Stimulated activated CD4-positive, alpha-beta T cell treated with anti-CD3 and anti-CD28 coated beads, Interleukin-15, amount 100 ng/mL, for 48 hours (primary cell): ENCODE data around the gene WWC2.
"Not testable (repeated sequence)": the region's sequence is repeated elsewhere in the genome, so short reads cannot be mapped to it uniquely, and the experiment has no call there.

ENCODE experiments used
- DNase-seq, 2 donors: peaks; one replicate each; pipeline ENCODE4 v3.0.0-alpha.2; 2020; ENCODE audit warnings: low read depth in 2 of 2

Gene WWC2

DNA sequence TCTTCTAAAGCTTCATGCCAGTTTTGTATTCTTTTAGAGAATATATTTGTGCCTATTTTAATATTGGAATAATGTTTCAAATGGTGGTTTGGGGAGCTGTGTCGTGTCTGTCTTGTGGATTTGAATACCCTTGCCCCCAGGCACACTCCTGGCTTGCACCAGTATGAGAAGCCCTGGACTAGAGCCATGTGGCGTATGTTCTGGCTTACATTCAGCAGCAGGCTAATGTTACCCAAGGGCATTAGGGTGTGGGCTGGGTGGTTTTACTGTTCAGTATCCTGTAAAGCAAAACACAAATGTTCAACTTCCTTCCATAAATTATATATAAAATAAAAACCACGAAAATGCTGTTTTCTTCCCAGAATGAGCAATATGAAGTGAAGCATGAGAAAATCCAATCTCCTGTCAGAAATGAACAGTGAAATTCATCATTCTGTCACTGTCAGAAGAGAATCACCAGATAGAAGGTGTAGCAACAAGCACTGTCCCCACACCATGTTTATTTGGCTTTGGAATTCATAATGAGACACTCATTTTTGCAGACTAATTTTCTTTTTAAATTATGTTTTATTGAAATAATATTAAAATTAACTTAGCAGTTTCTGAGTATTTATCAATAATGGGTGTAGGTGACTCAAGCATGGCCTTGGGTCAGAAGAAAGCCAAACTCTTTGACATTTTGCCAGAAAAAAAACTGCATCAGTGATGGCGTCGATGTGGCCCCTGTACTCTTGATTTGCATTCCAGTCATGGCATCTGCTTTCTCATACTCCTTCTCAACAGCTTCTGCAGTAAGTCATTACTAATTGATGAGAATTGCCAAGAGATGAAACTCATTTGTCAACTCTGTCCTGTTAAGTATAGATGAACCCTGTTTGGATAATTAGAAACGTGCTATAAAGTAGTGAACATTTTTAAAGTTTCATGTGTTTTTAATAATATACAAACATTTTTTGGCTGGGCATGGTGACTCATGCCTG, 43.8 kb downstream of the WWC2 start:
- DNase-seq, result no peak

DNA sequence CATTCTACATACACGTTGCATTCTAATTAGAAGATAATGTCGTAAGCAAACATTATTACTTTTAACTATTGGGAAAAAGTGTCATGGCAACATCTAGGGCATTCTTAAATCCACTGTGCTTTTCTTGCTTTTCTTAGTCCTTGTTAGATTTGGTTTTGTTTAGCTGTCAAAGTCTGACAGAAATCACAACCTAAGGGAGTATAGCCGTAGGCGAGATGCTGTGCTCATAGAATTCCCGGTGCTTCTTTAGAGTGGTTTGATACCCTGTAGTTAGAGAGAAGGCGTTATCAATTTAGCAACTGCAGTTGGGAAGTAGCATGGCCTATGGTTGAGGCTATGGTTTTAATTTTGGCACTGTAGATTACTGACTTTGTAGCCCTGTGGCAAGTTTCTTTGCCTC, 45.7 kb downstream of the WWC2 start:
- no peak for DNase-seq

- DNase-seq, result no peak
These were observed 46.7 kb downstream of the WWC2 start for GRCh38 chr4:183145773-183146172.

DNA sequence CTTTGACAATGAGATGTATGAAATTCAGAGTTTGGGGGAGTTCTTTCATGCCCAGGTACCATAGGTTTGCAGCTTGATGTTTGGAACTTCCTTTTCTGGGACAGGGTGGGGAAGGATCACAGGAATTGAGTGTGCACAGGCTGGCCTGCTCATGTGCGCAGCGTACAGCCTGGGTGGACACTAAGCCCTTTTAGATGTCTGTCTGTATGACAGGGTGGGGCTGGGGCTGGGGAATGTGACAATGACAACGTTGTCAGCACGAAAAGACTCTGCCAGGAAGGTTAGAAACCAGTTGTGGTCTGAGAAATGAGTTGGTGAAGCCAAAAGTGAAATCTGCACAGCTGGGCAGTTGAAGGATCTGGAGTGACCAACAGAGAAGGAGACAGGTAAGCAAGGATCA, 47.4 kb downstream of the WWC2 start:
- DNase-seq, result no peak

DNA sequence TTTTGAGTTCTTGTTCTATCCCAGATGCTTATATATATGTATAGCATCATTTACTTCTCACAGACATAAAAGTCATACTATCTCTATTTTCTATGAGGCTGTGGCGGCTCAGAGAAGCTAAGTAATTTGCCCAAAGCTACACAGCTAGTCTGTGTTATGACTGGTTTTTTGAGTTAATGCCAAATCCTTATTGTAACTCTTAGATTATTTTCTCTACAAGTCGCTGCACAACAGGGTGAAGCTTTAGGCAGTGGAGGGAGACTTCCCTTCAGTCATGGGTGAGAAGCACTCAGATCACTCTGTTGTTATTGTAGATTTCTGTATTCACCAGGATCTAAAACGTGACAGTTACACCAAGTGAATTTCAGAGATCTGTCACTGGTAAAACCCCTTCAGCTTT, 48.1 kb downstream of the WWC2 start:
- no peak for DNase-seq

- DNase-seq, result no peak
These were observed 48.9 kb downstream of the WWC2 start for GRCh38 chr4:183147983-183148382.

GRCh38 chr4:183149616-183150539, 50.8 kb downstream of the WWC2 start:
- no peak for DNase-seq

- DNase-seq, result not testable (repeated sequence)
These were observed 51.6 kb downstream of the WWC2 start for GRCh38 chr4:183150664-183151063.

DNA sequence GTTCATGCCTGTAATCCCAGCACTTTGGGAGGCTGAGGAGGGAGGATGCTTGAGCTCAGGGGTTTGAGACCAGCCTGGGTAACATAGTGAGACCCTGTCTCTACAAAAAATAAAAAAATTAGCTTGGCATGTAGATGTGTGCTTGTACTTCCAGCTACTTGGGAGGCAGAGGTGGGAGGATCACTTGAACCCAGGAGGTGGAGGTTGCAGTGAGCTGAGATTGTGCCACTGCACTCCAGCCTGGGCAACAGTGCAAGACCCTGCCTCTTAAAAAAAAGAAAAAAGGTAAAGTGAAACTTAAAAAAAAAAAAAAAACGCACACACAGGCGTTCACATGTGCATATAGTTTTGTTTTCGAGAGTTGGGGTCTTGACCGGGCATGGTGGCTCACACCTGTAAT, 53.2 kb downstream of the WWC2 start:
- DNase-seq, result not testable (repeated sequence)

- no peak for DNase-seq
These were observed 54.3 kb downstream of the WWC2 start for GRCh38 chr4:183153190-183153916.

- no peak for DNase-seq
These were observed 55.8 kb downstream of the WWC2 start for GRCh38 chr4:183154701-183155391.

- no peak for DNase-seq
These were observed 56.6 kb downstream of the WWC2 start for GRCh38 chr4:183155450-183156184.

- DNase-seq, result no peak
These were observed 58.2 kb downstream of the WWC2 start for GRCh38 chr4:183157215-183157614.

DNA sequence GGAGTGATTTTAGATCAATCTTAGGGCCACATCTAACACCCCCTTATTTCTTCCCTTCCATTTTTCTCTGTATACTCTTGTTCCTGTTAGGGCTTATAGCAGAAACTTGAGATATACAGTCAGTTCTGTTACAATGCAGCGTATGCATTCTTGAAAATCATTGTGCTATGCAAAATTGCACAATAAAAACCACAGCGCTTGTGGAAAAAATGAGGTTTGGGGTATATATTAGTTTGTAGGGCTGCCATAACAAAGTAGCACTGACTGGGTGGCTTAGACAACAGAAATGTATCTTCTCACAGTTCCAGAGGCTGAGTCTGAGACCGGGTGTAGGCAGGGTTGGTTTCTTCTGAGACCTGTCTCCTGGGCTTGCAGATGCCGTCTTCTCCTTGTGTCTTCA, 59.0 kb downstream of the WWC2 start:
- no peak for DNase-seq

DNA sequence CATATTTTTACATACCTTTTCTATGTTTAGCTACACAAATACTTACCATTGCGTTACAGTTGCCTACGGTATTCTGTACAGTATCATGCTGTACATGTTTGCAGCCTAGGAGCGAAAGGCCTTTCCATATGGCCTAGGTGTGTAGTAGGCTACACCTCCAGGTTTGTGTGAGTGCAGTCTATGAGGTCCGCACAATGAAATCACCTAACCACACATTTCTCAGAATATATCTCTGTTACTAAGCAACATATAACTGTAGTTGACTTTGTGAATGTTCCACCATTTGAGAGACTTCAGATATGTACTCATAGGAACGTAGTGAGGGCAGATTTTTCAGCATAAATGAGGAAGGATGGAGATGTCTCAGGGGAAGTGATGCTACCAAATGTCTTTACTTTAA, 62.6 kb downstream of the WWC2 start:
- no peak for DNase-seq

DNA sequence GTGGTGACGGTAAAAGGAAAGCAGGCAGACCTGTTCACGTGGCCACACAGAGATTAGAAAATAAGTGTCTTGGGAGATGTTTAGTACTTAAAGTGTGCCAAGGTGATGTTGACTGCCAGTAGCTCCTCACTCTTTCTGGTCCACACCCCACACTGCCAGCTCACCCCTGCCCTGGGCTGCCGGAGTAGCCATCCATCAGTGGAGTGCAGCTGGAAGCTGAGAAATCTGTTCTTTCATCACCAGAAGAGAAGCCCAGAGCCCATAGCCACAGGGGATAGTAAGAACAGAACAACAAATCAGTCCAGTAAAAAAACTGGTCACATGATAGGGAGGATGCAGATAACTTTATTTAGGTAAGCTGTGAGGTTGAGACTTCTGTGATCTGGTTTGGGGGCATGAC, 64.1 kb downstream of the WWC2 start:
- DNase-seq, result no peak

GRCh38 chr4:183164963-183165362, 65.9 kb downstream of the WWC2 start:
- DNase-seq, result no peak

DNA sequence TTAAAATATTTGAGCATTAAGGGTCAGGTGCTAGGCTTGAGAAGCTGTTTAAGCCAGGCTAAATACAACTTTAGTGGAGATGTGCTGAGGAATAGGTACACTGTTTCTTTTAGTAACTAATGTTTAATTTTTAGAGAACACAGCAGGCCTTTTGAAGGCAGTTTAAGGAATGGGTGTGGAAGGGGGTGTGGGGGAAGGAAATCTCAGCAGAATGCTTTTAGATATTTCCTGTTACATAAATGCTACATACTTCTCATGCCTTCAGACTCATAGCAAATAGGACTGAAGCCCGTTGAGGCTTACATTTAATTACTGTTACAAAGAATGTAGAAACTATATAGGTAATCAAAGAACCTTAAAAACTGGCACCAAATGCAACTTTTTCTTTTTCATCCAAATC, 66.3 kb downstream of the WWC2 start:
- no peak for DNase-seq

DNA sequence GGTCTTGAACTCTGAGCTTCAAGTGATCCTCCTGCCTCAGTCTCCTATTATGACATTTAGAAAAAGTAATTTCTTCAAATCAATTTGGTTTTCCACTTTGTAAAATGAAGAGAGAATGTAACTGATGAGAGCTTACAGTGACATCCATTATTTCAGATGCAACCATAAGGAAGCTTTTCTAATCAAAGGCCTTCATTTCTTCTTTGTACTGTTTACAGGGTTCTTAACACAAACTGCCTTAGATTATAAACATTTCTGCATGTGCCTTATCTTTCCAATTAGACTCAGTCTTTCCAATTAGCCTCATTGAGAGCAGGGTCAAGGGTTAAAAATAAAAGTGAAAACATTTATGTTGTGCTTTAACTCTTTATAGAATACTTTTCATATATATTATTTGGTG, 71.8 kb downstream of the WWC2 start:
- DNase-seq, result no peak

DNA sequence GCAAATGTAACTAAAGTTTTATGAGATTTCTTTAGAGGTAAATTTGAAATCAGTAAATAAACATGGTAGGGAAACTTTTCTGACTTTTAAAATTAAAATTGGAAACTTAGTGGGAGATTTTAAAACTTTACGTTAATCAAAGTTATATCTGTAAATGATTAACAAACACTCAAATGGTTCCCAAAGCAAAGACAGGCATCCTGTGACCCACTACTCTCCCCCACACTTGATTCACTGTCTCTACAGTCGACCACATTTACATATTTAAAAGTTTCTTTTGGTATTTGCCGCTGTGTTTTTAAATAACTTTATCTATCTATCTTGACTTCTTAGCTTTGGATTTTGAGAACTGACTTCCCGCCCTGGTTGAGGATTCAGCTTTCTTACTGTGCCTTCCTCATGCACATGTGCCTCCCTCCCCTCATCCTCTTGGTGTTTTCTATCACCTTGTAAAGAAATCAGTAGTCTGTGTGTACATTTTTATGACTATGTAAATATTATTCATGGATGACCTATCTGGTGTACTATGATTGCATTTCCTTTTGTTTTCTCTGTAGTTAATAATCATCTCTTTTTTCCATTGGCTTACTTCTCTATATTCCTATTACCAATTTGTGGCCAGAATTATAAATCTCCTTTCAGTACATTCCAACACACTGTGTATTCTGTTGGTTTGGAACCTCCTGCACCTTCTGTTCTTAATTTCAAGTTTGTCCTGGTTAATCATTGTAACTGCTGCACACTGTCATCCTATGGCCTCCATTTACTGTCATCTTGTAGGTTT, 72.6 kb downstream of the WWC2 start:
- DNase-seq, result no peak
